RPMI8226 (cell line): ENCODE measurements around the gene SORBS2.
A peak's percentile ranks its signal among the peaks of the same experiment; 100 is the strongest.

ENCODE experiments used
- DNase-seq: peaks from one replicate; pipeline ENCODE4 v3.0.0-alpha.2; 2015

Gene SORBS2

GRCh38 chr4:185771711-185772390 is 40.1 kb downstream of the SORBS2 start:
- no peak for DNase-seq

- DNase-seq, result no peak
These were observed 44.5 kb downstream of the SORBS2 start for GRCh38 chr4:185767528-185767927.

- no peak for DNase-seq
These were observed 47.1 kb downstream of the SORBS2 start for GRCh38 chr4:185764876-185765275.

- no peak for DNase-seq
These were observed 50.4 kb downstream of the SORBS2 start for GRCh38 chr4:185761352-185762235.

GRCh38 chr4:185758807-185759206 is 53.2 kb downstream of the SORBS2 start:
- no peak for DNase-seq

GRCh38 chr4:185755451-185755850 is 56.5 kb downstream of the SORBS2 start:
- no peak for DNase-seq

- DNase-seq, result no peak
These were observed 57.0 kb downstream of the SORBS2 start for GRCh38 chr4:185754961-185755360.

GRCh38 chr4:185752872-185753271 is 59.1 kb downstream of the SORBS2 start:
- no peak for DNase-seq

- no peak for DNase-seq
These were observed 62.1 kb downstream of the SORBS2 start for GRCh38 chr4:185749858-185750257.

GRCh38 chr4:185748901-185749390 is 63.0 kb downstream of the SORBS2 start:
- no peak for DNase-seq

- no peak for DNase-seq
These were observed 66.1 kb downstream of the SORBS2 start for GRCh38 chr4:185745891-185746290.

GRCh38 chr4:185744946-185745345 is 67.0 kb downstream of the SORBS2 start:
- no peak for DNase-seq

GRCh38 chr4:185744488-185744862 is 67.5 kb downstream of the SORBS2 start:
- DNase-seq, result no peak

- no peak for DNase-seq
These were observed 68.1 kb downstream of the SORBS2 start for GRCh38 chr4:185743722-185744487.

GRCh38 chr4:185742766-185743165 is 69.2 kb downstream of the SORBS2 start:
- peak; percentile 74 for DNase-seq

- no peak for DNase-seq
These were observed 70.2 kb downstream of the SORBS2 start for GRCh38 chr4:185741795-185742194.

- DNase-seq, result peak; percentile 22
These were observed 71.5 kb downstream of the SORBS2 start for GRCh38 chr4:185740471-185740873.

- DNase-seq, result no peak
These were observed 73.2 kb downstream of the SORBS2 start for GRCh38 chr4:185738820-185739219.

GRCh38 chr4:185738038-185738552 is 73.9 kb downstream of the SORBS2 start:
- DNase-seq, result no peak

- DNase-seq, result no peak
These were observed 74.4 kb downstream of the SORBS2 start for GRCh38 chr4:185737489-185738037.

GRCh38 chr4:185736882-185737281 is 75.1 kb downstream of the SORBS2 start:
- no peak for DNase-seq

GRCh38 chr4:185735866-185736400 is 76.1 kb downstream of the SORBS2 start:
- DNase-seq, result no peak
